ENCODE data around the gene KCNH8.

The KCNH8 gene

DNA sequence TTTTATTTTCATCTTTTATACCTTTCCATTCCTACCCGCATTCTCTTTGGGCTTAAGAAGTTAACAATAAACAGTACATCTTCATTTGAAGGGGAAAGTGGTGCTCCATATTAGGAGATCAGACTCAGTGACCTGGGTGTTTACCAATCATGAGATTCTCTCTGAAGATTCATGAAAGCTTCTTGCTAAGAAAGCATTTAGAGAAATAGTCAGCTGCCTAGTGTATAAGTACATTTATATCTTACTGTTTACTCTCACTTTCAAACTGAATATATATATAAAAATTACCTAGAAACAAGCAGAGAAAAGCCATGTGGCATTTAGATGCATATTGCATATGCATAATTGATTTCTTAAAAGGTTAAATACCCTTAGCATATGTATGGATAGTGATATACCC, 100.5 kb downstream of the KCNH8 start:
- no peak for DNase-seq

DNA sequence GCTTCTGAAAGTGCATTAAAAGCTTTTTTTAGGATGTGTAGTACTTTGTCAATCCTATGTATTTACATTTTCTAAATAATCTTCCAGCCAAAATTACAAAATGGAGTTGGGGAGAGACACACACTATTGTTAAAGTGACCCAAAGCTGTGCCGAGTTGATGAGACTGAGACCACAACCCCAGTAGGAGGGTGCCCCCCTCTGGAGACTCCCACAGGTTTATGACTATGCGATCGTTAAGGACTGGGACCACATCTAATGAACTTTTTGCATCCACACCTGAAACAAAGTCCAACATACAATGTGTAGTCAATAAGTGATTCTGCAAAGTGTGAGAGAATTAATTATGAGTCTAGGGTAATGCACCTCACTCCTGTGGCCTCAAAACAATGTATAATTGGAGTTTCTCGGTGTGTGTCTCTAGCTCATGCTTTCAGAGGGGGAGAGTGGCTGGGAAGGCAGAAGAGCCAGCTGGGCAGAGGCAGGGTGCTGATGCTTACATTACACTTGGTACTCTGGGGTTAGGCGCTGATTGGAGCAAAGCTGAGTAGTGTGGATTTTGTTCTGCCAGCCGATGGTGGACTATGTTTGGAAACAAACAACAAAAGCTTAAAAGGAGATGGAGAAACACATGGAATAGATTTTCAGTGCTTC, 102.8 kb downstream of the KCNH8 start:
- peak in 17 of 56 donors; percentile 2 to 63 (median 9) for DNase-seq

DNA sequence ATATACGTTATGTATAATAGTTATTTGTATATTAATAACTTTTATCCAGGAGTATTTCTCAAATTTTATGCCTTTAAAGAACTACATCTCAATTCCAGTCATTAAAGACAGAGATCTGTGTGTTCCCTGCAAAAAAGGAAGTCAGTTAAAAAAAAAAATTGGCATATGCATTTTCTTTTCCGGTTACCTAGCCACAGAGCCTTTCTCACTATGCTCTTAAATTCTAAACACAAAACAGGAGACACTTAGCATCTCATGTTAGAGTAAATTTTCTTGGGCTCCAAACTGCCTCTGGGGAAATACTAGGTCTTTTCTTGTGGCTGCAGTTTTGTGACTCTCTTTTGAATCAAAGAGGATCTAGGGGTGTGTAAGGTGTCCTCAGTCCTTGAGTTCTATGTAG, 105.9 kb downstream of the KCNH8 start:
- DNase-seq, result no peak

DNA sequence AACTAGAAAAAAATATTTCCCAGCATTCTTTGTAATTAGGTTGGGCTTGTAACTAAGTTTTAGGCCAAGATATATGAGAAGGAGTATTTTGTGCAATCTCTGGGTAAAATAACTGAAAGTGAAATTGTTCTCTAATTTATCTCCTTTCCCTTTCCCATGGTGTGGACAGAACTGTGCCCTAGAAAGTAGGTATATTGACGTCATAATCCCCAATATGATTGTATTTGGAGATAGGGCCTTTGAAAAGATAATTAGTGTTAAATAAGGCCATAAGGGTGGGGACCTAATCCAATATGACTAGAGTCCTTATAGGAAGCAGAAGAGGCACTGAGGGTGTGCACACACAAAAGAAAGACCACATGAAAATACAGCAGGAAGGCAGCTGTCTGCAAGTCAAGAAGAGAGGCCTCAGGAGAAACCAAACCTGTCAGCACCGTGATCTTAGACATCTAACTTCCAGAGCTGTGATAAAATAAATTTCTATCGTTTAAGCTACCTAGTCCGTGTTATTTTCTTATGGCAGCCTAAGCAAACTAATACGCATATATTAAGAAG, 106.6 kb downstream of the KCNH8 start:
- DNase-seq, result no peak

DNA sequence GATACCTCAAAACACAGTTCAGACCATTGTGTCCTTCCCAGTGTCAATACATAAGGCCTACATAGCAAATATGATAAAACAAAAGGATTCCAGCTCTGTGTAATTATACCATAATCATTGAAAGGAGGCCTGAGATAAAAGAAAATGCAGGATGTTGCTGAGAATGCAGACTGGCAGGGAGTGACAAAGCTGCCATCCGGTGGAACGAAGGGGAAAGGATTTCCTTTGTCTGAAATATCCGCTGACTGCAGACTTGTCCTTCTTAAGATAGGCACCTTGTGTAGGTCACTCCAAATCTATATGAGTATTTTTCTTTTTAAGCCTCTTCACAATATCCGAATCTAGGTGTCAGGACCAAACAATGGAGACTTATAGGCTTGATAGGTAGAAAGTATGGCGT, 108.0 kb downstream of the KCNH8 start:
- no peak for DNase-seq

DNA sequence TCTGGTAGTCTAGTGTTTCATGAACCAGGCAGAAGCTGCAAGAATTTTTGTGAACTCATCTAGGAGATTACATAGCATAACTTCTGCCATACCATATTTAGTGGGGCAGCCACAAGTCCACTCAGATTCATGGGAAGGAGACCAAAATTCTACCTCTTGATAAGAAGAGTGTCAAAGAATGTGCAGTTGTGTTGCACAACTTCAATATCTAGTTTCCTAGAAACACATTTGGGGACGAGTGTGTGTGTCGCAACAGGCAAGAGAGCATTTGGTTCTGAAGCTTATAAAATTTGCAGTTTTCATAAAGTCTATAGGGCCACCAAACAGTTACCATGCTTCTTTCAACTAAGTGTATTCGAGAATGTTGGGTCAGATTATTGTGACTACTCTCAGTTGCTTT, 115.3 kb downstream of the KCNH8 start:
- DNase-seq, result no peak

DNA sequence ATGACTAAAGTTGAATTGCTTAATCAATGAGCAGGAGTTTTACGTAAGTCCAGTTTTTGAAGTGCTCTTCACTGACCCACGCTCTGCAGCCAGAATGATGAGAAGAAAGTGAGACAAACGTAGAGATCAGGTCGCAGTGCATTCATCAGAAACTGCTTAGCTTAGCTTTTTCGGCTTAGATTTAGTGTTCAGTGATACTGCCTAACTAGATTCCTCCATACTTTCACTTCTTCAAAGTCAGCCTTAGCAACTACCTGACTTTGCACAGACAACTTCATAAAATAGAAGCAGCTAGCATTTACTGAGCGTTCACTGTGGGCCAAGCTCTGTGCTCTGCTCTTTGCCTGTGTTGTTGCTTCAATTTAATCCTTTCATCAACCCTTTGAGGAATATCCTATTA, 116.1 kb downstream of the KCNH8 start:
- no peak for DNase-seq

DNA sequence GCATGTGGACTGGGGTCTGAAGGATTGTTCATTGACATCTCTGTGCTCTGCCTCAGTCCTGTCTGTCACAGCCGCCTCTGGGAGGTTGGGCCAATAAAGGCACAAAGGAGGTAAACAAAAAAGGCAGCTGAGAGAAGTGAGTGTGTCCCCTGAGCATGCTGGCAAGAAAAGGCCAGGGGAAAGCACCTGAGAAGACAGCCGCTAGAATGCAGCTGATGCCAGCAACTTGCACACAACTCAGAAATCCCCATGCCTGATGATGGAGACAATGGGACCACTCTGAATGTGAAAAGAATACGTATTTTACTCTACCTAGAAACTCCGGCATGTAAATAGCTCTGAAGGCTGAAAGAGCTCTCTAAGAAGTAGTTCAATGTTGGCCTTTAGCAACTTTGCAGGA, 118.7 kb downstream of the KCNH8 start:
- DNase-seq, result no peak

DNA sequence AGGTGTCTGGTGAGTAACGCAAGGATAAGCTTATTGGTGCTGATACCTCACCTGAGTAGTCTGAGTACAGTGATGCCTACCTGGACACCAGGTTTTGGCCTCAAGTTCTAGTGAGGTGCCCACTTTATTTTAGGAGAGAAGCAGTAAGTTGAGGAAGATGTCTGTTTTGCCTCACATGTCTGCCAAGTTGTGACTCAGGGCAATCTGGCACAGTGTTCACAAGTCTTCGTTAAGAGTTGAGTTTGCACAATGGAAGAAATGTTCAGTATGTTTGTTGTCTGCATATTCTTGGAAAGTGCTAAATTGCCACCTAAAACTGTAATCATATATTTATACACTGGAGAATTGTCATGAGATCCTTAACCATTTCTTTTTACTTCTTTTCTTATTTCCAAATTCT, 122.2 kb downstream of the KCNH8 start:
- DNase-seq, result peak in 7 of 56 donors; percentile 1 to 35 (median 11)

DNA sequence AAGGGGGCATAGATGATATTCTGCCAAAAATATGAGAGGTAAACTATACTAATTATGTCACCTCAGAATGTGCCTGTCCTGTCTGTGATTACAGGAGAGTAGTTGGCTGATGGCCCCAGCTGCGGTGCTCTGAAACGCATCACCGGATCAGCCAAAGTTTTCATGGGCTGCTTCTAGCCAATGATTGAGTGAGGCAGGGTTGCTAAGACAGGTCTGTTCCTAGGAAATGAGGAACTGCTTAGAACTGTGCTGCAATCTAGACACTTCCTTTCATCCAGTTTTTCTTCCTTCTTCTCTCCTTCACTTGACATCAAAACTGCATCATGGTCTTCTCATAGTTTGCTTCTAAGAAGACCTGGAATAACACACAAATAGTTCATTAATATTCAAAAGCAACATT, 124.0 kb downstream of the KCNH8 start:
- DNase-seq, result no peak

DNA sequence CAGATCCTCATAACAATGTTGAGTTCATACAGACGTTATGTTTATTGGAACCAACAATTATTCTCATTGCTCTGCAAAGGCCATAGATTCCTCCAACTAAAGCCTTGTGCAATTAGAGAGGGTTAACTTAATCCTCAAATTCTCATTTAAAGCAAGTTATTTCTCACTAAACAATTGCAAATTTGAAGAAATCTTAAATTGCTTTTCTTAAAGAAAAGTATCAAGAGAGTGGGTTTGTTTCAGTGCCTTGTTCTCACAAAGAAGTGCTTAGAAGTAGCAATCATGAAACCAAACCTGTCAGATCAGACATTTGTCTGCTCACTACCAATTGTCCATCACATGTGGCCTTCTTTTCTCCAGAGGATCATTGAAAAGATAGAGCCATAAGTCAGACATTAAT, 124.8 kb downstream of the KCNH8 start:
- DNase-seq, result no peak

DNA sequence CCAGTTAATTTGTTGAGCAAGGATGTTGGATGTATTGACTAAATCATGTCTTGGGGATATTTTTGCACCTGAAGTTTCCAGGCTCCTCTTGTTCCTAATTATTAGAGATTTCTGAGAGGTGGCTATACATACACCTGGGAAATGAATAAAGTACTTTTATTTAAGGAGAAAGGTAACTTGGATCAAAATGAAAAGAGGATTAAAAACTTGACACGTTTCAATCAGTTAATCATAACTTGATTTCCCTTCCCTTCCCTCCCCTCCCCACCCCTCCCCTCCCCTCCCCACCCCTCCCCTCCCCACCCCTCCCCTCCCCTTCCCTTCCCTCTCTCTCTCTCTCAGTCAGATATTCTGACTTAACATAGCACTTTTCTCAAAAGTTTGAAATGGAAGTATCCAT, 126.3 kb downstream of the KCNH8 start:
- DNase-seq, result no peak

DNA sequence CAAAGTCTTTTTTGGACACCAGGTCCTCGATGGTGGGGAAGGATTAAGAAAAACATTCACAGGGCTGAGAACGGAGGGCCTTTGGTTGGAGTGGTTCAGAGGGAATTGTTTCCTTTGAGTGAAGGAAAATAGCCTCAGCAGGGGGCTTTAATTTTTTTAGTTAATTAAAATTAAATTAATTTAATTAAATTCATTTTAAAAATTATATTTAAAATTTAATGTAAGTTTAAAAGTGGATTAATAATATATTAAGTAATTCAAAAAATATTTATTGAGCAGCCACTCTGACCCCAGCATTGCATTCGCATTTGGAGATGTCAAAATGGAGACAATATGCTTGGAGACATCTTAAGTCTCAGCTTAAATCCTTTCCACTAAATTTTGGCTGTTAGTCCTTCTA, 136.7 kb downstream of the KCNH8 start:
- no peak for DNase-seq

DNA sequence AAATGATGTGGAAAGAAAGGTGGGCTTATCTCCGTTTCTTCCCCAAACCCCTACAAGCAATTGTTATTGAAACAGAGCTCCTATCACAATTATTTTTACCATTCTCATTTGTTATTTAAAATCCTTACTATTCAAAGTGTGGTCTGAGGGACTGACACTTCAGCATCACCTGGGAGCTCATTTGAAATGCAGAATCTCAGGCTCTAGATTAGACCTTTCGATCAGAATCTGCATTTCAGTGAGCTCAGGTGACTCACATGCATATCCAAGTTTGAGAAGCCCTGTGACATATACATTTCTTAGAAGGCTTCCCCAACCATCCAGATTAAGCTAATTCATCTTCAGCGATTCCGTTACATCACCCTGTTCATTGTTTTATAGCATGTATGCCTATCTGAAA, 145.0 kb downstream of the KCNH8 start:
- no peak for DNase-seq

DNA sequence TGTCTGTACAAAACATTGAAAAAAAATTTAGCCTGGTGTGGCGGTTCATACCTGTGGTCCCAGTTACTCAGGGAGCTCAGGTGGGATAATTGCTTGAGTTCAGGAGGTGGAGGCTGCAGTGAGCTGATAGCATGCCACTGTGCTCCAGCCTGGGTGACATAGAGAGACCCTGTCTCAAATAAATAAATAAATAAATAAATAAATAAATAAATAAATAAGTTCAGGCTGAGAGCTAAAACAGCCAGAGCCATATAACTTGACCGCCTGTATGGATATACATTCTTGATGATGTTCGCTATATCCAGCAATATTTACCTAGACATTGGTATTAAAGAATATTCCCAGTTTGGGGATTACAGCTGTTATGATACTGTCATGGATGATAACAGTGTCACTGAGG, 146.9 kb downstream of the KCNH8 start:
- no peak for DNase-seq

DNA sequence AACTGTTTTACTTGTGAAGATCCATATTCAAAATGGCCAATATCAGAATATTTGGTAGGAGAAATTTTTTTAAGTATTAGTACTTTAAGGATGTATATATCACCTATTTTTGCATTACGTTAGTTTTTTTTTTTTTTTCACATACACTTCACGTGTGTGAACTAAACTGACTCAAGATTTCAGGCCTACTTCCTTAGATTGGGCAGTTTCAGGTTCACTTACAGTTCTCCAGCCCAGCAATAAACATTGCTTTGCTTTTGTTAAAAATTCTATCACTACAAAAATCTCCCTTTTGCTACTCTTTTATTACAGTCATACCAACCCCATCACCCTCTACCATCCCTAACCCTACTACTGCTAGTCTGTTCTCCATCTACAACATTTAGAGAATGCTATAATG, 183.6 kb downstream of the KCNH8 start:
- DNase-seq, result no peak

DNA sequence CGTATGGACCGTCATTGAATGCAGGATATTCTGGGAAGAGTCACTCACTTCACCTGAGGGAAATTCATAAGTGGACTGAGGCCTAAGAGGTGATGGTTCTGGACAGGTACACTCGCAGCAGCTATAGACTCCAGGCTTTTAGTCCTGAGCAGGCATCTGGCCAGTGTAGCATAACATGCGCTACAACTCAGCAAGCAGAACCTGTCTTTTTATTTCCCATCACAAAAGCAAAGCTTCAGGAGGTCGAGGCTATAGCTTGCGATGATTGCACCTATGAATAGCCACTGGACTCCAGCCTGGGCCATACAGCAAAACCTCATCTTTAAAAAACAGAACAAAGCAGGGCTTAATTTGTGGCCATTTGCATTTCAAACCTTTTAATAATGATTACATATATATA, 185.8 kb downstream of the KCNH8 start:
- DNase-seq, result no peak

DNA sequence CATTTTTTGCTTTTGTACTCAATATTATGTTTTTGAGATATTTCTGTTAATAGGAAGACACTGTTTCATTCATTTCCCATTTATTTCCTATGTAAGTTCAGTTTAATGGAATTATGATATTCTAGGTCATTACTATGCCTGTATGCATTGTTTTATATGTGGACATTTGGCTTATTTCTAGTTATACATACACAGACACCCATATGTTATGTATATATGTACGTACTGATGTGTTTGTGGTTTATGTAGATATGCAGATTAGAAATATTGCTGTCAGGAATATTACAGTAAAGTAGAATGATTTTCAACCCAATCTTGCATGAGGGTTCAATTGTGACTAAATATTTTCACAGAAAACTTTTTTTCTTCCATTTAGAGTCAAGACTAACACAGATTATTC, 190.5 kb downstream of the KCNH8 start:
- no peak for DNase-seq

DNA sequence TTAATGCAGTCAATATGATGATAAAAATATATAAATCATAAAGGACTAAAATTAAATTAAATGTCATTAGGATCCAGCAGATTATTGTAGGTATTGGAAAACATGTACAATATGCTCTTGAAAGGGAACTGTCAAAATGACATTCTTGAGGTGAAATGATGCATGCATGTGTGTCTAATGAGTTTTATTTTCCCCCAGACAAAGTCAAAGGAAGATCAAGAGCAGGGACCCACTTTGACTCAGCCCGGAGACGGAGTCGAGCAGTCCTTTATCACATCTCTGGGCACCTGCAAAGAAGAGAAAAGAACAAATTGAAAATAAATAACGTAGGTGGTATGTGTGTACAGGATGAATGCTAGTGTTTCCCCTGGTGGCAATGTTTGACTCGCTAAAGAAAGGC, 194.1 kb downstream of the KCNH8 start:
- DNase-seq, result no peak

DNA sequence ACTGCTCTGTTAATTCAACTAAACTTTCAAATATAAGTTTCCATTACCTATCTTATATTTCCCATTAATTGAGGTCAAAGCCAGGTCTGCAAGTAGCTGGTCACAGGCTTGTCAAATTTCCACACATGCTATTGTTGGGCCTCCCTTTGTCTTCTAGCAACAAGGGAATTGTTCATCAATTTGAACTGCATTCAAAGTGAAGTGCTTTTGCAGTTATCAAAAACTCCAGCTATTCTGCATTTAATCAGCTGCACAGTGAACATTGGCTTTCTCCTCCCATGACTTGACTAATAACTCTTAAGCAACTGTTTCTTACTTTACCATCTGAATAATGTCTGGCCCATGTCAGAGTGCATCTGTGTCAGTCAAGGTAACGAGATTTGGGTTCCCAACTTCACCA, 198.4 kb downstream of the KCNH8 start:
- no peak for DNase-seq

DNA sequence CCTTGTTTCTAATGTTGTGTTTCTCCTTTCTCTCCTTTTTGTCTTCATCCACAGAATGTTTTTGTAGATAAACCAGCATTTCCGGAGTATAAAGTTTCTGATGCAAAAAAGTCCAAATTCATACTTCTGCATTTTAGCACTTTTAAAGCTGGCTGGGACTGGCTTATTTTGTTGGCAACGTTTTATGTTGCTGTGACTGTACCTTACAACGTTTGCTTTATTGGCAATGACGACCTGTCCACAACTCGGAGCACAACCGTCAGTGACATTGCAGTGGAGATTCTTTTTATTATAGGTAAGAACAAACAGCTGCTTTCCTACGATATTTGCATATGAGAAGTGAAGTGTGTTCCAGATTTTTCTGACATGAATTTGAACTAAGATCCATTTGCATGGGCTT, 199.4 kb downstream of the KCNH8 start:
- no peak for DNase-seq

DNA sequence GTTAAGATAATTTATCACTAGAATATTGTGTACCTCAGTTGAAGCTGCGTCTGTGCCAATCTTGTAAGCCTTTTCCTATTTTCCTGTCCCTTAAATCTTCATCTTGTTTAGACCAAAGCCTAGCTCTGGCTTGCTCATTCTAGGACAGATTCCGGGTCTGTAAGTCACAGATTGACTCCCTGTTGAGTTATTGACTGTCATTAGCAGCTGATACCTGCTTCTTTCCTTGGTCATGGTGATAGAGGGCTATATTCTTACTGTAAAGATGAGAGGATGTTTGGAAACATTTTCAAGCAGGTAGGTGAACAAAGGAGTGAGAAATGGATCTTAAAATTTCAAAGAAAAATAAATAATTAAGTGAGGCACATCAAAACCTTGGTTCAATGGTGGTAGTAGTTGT, 200.2 kb downstream of the KCNH8 start:
- no peak for DNase-seq

DNA sequence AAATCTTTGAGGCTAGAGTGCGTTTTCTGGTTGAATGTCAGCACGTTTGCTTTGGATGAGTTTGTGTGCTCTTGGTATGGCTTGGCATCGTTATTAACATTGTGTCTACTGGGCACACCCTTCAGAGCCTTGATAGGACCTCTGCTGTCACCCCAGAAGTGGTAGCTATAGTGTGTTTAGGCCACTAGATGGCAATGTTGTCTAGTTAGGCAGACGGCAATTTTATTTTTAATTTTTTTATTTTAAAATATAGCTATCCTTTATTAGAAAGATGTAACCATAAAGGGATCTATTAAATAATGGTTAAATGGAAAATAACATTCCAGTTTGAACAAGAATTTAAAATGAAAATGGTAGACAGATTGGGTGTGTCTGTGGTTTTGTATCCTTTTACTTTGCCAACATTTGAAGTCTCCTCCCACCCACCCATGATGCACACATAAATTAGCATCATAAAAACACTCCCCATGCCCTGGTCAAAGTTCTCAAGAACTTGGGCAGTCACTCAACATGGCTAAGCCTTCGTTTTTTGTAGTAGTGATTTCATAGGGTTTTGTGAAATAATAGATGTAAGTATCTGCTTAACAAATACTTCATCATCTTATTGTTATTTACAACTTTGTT, 200.7 kb downstream of the KCNH8 start:
- DNase-seq, result peak in 1 of 56 donors; percentile 1

Measured in amygdala (tissue), 56 donors.